GM12878 (cell line): ENCODE data around the gene OGFOD3. TPM values are rescaled to one million over a fixed set of nuclear protein-coding genes. Genes with fewer than 3 reads are reported as not detected.

ENCODE experiments used
- ATAC-seq: fragments of 200-7000 bp; cut with Tn5 transposase; 3 replicates; pipeline ENCODE4 v1.9.1; 2020; ENCODE audit warnings: mild to moderate bottlenecking, moderate library complexity
- BruUV-seq: library from RNA; stranded (reverse); fragments of 400-500 nt; replicated peaks from 2 replicates; lab custom pipeline; 2021; lab: Mats Ljungman, UMichigan
- CTCF ChIA-PET: fragments of 300-600 bp; sonication (Branson Sonifier 250); formaldehyde crosslinking; extraction: SDS; loops from one replicate; lab custom pipeline; 2021; ENCODE audit warnings: inconsistent platforms; lab: Yijun Ruan, JAX
- POLR2A ChIA-PET: fragments of 350-600 bp; formaldehyde crosslinking; extraction: SDS; loops from one replicate; lab custom pipeline; 2021; ENCODE audit warnings: inconsistent platforms; lab: Charles Lee
- RAD21 ChIA-PET: fragments of 300-600 bp; sonication (Branson Sonifier 250); formaldehyde crosslinking; loops from one replicate; lab custom pipeline; 2023; ENCODE audit warnings: antibody characterized with exemption; ENCODE audit not compliant: unreplicated experiment; lab: Charles Lee
- SMC1A ChIA-PET: fragments of 300-600 bp; sonication (Branson Sonifier 250); formaldehyde crosslinking; loops from one replicate; lab custom pipeline; 2023; ENCODE audit not compliant: unreplicated experiment, uncharacterized antibody; lab: Charles Lee
- DNase-seq: peaks from one replicate; pipeline ENCODE4 v3.0.0-alpha.2; 2011; ENCODE audit warnings: low read depth, low spot score
- FAIRE-seq: peaks from 3 replicates; lab custom pipeline; 2011; peaks lifted over from hg19 to GRCh38; lab: Jason Lieb, UNC
- H2AFZ ChIP-seq: 2 replicates; pipeline ENCODE4 v1.6.0; 2011; ENCODE audit warnings: low read depth, low read length, control low read depth; ENCODE audit not compliant: control insufficient read depth
- H3K27ac ChIP-seq: 2 replicates; pipeline ENCODE4 v1.5.1; 2011; ENCODE audit warnings: control low read depth; ENCODE audit not compliant: control insufficient read depth, insufficient read depth
- H3K27me3 ChIP-seq, 2 experiments: replicated peaks in 1 of 2; 2 replicates each; pipeline versions ENCODE4 v1.6.0 to v1.6.1; 2011; ENCODE audit warnings: low read length in 1 of 2; ENCODE audit not compliant: control insufficient read depth in 2 of 2, insufficient read depth in 2 of 2
- H3K36me3 ChIP-seq, 2 experiments: 2 replicates each; pipeline ENCODE4 v1.5.1; 2011; ENCODE audit warnings: low read length in 1 of 2; ENCODE audit not compliant: control insufficient read depth in 2 of 2, insufficient read depth in 2 of 2
- H3K4me1 ChIP-seq: 2 replicates; pipeline ENCODE4 v1.6.1; 2011; ENCODE audit warnings: mild to moderate bottlenecking, low read length, moderate library complexity, mixed read lengths; ENCODE audit not compliant: control insufficient read depth, insufficient read depth
- H3K4me2 ChIP-seq: 2 replicates; pipeline ENCODE4 v1.6.0; 2011; ENCODE audit warnings: control low read depth; ENCODE audit not compliant: control insufficient read depth, insufficient read depth
- H3K4me3 ChIP-seq: fragments of 200-600 bp; sonication (generic); 2 replicates; pipeline ENCODE4 v1.5.1; 2016
- H3K79me2 ChIP-seq: 2 replicates; pipeline ENCODE4 v1.6.0; 2011; ENCODE audit warnings: low read length; ENCODE audit not compliant: control insufficient read depth, insufficient read depth
- H3K9ac ChIP-seq: 2 replicates; pipeline ENCODE4 v1.8.0; 2011; ENCODE audit warnings: low read length, control low read depth, mixed read lengths; ENCODE audit not compliant: control insufficient read depth, insufficient read depth
- H3K9me3 ChIP-seq: replicated peaks from 3 replicates; pipeline ENCODE4 v1.5.1; 2011; ENCODE audit warnings: mild to moderate bottlenecking, low read length; ENCODE audit not compliant: control insufficient read depth, insufficient read depth
- H4K20me1 ChIP-seq: 2 replicates; pipeline ENCODE4 v1.6.0; 2011; ENCODE audit not compliant: control insufficient read depth, insufficient read depth
- MXI1 ChIP-seq: fragments of 150-350 bp; IDR thresholded peaks from 2 replicates; pipeline ENCODE4 v1.6.1; 2011; ENCODE audit warnings: low read depth, mild to moderate bottlenecking, inconsistent platforms, low read length, improper control_type of control experiment
- NBN ChIP-seq: fragments of 450-650 bp; IDR thresholded peaks from 2 replicates; pipeline ENCODE4 v1.6.1; 2016
- NFYA ChIP-seq: IDR thresholded peaks from 2 replicates; pipeline ENCODE4 v1.6.1; 2011; ENCODE audit warnings: low read depth, mild to moderate bottlenecking, low read length, improper control_type of control experiment, borderline replicate concordance
- NRF1 ChIP-seq: conservative IDR thresholded peaks from 2 replicates; pipeline ENCODE4 v1.6.1; 2011; ENCODE audit warnings: mild to moderate bottlenecking, low read depth, low read length, improper control_type of control experiment
- PML ChIP-seq: IDR thresholded peaks from 2 replicates; pipeline ENCODE4 v1.6.1; 2012; ENCODE audit warnings: low read length, inconsistent platforms
- POLR2A ChIP-seq: IDR thresholded peaks from 2 replicates; pipeline ENCODE4 v1.6.1; 2011; ENCODE audit warnings: low read depth, mild to moderate bottlenecking, low read length
- SMAD5 ChIP-seq: IDR thresholded peaks from 2 replicates; pipeline ENCODE4 v1.6.1; 2016; ENCODE audit warnings: antibody characterized with exemption, low read depth
- TAF1 ChIP-seq: IDR thresholded peaks from 2 replicates; pipeline ENCODE4 v1.6.1; 2011; ENCODE audit warnings: mild to moderate bottlenecking, low read depth, low read length, borderline replicate concordance
- TCF3 ChIP-seq: IDR thresholded peaks from 2 replicates; pipeline ENCODE4 v1.6.1; 2012; ENCODE audit warnings: low read depth, mild to moderate bottlenecking, low read length, borderline replicate concordance; ENCODE audit not compliant: insufficient read depth
- YBX1 ChIP-seq: fragments of 450-650 bp; IDR thresholded peaks from 2 replicates; pipeline ENCODE4 v1.6.1; 2016; ENCODE audit warnings: antibody characterized with exemption
- ZNF207 ChIP-seq: fragments of 450-650 bp; IDR thresholded peaks from 2 replicates; pipeline ENCODE4 v1.6.1; 2014; ENCODE audit warnings: antibody characterized with exemption, mild to moderate bottlenecking, borderline replicate concordance
- WGBS: methylation state at CpG from one replicate; pipeline ENCODE4 v1.1.6; 2016; ENCODE audit warnings: low lambda C conversion rate; ENCODE audit not compliant: insufficient replicate concordance, insufficient coverage; ENCODE audit errors: missing lambda C conversion rate; 5-methylcytosine and 5-hydroxymethylcytosine counted together
- in situ Hi-C: fragments of 300-500 bp; cut with MboI; formaldehyde crosslinking; loops from 9 replicates; pipeline ENCODE4 v1.14.3; 2018; ENCODE audit warnings: mixed read lengths
- intact Hi-C: fragments of 100-400 bp; cut with micrococcal nuclease; formaldehyde crosslinking; loops from one replicate; pipeline ENCODE4 v1.14.2; 2022; ENCODE audit not compliant: unreplicated experiment
- polyA plus RNA-seq, 11 experiments: library from polyadenylated mRNA; depleted of rRNA in 4 of 11; unstranded in 6 of 11; stranded (reverse) in 5 of 11; fragments of >200 nt; fragmentation: Nextera tagmentation in 4 of 11; fragmentation: Illumina TruSeq in 1 of 11; extraction: Ambion mirVana in 4 of 11; extraction: Trizol in 1 of 11; gene quantifications; 1 replicate in 1 of 11; 2 replicates in 10 of 11; pipeline versions ENCODE4 v1.2.1 to v1.2.3, GENCODE V29; 2011 to 2016; ENCODE audit warnings: inconsistent platforms in 2 of 11, missing spikeins in 2 of 11, low read depth in 1 of 11
- total RNA-seq, 4 experiments: library from RNA; depleted of rRNA in 3 of 4; stranded (reverse); fragments of >200 nt in 3 of 4; fragmentation: Illumina TruSeq in 1 of 4; extraction: Trizol in 1 of 4; gene quantifications; 2 replicates each; pipeline versions ENCODE4 v1.2.1 to v1.2.3, GENCODE V29; 2013 to 2021
- TF ChIP-seq, protein P1 (sequence below): IDR thresholded peaks from 2 replicates; pipeline ENCODE4 v1.6.1; 2011; ENCODE audit warnings: borderline replicate concordance, low read depth, mild to moderate bottlenecking, moderate library complexity, low read length; ENCODE audit not compliant: insufficient read depth, poor library complexity, severe bottlenecking
- TF ChIP-seq, protein P2 (sequence below): IDR thresholded peaks from 2 replicates; pipeline ENCODE4 v1.6.1; 2012; ENCODE audit warnings: low read depth, low read length, improper control_type of control experiment
- TF ChIP-seq, protein P3 (sequence below): fragments of 150-350 bp; IDR thresholded peaks from 2 replicates; pipeline ENCODE4 v1.6.1; 2014; ENCODE audit warnings: mild to moderate bottlenecking, low read depth, low read length

Gene OGFOD3
- total and polyA plus RNA-seq, 10 of the 15 experiments (the other 5 are each of a cell fraction or from before 2014, with no cell fraction given): 0.48 to 28.4 (median 18.3) TPM

DNA sequence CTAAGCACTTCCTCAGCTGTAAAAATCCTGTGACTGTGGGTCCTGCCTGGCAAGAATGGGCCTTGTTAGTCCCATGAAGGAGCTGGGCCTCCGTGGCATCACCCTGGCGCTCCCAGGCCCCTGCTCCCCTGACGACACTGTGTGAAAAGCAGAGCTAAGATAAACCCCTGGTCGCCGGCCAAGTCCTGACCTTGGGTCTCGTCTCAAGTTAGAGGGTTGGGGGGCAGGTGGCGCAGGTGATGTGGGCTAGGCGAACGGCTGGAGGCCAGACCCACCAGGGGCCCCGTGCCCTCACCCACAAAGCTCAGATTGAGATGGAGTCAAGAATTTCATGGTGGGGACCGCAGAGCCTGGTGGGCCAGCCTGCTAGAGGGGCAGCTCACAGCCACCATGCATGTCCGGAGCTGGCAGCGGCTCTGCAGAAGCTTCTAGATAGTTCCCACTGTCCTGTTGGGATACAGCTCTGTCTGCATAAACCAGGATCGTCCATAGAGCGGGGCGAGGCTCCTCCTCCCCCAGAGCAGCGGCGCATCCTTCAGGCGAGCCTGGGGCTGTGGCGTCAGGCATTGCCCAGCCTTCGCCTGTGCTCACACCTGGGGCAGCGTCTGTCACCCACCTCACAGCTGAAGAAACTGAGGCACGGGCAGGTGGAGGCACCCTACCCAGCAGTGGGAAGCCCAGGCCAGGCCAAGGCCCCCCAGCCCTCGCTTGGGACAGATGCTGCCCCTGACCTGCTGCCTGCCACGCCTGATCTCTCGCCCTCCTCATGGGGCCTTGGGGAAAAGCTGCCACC, 20.2 kb upstream of the OGFOD3 start:
- RAD21 ChIA-PET: no interaction called here
- peaks cover 4 to 13% of the 10 kb centered on the region in 2 experiments; a peak in 3 of 4 replicates for H3K36me3 ChIP-seq
- CTCF ChIA-PET: interaction anchor here (1.2 to 1.8 kb wide), 2 partner anchors 10 to 14 kb away, joined by 3 to 5 read pairs; no protein-coding TSS in a partner anchor
- no peak for FAIRE-seq
- no peak overlapping the region for H3K9ac ChIP-seq
- ATAC-seq: no peak
- H2AFZ ChIP-seq: no peak overlapping the region
- 87% methylated on average over 26 of the region's 26 CpGs for WGBS
- no peak overlapping the region for H3K4me2 ChIP-seq
- H3K27ac ChIP-seq: no peak overlapping the region
- H3K79me2 ChIP-seq: no peaks in the 10 kb centered on the region
- intact Hi-C loops: no loop called here
- DNase-seq: no peak
- SMC1A ChIA-PET: no interaction called here
- BruUV-seq: no TSS peak
- TF ChIP-seq POLR2A (peak; percentile 41), YBX1 (no peak)
- H3K27me3 ChIP-seq: no peaks in the 10 kb centered on the region
- in situ Hi-C loops: no loop called here
- H3K4me1 ChIP-seq: peaks cover 18% of the 10 kb centered on the region
- no peaks in the 10 kb centered on the region for H3K9me3 ChIP-seq
- H3K4me3 ChIP-seq: no peak overlapping the region
- no peaks in the 10 kb centered on the region; the same call in 1 of the 2 replicates for H4K20me1 ChIP-seq
- POLR2A ChIA-PET: interaction anchor here (0.7 kb wide), 1 partner anchor 11 kb away, joined by 3 read pairs; no protein-coding TSS in a partner anchor

DNA sequence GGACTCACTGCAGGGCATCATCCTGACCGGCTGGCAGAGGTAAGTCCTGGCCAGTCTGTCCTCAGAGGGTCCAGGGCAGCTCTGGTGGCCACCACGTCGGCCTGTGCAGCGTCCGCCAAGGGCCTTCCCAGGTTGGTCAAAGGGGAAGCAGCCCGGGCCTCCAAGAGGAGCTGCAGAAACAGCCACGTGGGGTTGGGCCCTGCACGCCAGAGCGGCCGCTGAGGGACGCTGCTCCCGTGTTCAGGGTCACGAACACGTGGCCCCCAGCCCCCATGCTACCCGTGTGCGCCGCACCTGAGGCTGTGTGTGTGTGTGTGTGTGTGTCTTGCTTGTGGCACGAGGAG, 18.9 kb upstream of the OGFOD3 start:
- Histone ChIP-seq H3K9ac (no peak overlapping the region), H3K27ac (no peak overlapping the region), H3K4me1 (peaks cover 18% of the 10 kb centered on the region), H3K4me3 (no peak overlapping the region), H3K79me2 (no peaks in the 10 kb centered on the region), H3K36me3 (peaks cover 0 to 5% of the 10 kb centered on the region in 2 experiments; a peak in 3 of 4 replicates), H3K9me3 (no peaks in the 10 kb centered on the region), H4K20me1 (no peaks in the 10 kb centered on the region), H3K27me3 (no peaks in the 10 kb centered on the region), H2AFZ (no peak overlapping the region), H3K4me2 (no peak overlapping the region)
- WGBS: 89% methylated on average over 18 of the region's 18 CpGs
- no peak for DNase-seq
- intact Hi-C loops (no loop called here), in situ Hi-C loops (no loop called here)
- SMC1A ChIA-PET: no interaction called here
- no peak for FAIRE-seq
- CTCF ChIA-PET: interaction anchor here (1.8 kb wide), 1 partner anchor 13 kb away, joined by 5 read pairs; no protein-coding TSS in a partner anchor
- POLR2A ChIA-PET: no interaction called here
- RAD21 ChIA-PET: no interaction called here
- TF ChIP-seq NRF1 (no peak), PML (no peak), NBN (no peak), SMAD5 (no peak), MXI1 (no peak), TAF1 (no peak), TCF3 (no peak), NFYA (no peak), ZNF207 (no peak)
- TF ChIP-seq, protein P1, sequence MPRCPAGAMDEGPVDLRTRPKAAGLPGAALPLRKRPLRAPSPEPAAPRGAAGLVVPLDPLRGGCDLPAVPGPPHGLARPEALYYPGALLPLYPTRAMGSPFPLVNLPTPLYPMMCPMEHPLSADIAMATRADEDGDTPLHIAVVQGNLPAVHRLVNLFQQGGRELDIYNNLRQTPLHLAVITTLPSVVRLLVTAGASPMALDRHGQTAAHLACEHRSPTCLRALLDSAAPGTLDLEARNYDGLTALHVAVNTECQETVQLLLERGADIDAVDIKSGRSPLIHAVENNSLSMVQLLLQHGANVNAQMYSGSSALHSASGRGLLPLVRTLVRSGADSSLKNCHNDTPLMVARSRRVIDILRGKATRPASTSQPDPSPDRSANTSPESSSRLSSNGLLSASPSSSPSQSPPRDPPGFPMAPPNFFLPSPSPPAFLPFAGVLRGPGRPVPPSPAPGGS: no peak
- TF ChIP-seq, protein P2, sequence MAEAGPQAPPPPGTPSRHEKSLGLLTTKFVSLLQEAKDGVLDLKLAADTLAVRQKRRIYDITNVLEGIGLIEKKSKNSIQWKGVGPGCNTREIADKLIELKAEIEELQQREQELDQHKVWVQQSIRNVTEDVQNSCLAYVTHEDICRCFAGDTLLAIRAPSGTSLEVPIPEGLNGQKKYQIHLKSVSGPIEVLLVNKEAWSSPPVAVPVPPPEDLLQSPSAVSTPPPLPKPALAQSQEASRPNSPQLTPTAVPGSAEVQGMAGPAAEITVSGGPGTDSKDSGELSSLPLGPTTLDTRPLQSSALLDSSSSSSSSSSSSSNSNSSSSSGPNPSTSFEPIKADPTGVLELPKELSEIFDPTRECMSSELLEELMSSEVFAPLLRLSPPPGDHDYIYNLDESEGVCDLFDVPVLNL: no peak
- TF ChIP-seq, protein P3, sequence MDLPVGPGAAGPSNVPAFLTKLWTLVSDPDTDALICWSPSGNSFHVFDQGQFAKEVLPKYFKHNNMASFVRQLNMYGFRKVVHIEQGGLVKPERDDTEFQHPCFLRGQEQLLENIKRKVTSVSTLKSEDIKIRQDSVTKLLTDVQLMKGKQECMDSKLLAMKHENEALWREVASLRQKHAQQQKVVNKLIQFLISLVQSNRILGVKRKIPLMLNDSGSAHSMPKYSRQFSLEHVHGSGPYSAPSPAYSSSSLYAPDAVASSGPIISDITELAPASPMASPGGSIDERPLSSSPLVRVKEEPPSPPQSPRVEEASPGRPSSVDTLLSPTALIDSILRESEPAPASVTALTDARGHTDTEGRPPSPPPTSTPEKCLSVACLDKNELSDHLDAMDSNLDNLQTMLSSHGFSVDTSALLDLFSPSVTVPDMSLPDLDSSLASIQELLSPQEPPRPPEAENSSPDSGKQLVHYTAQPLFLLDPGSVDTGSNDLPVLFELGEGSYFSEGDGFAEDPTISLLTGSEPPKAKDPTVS: no peak
- ATAC-seq: no peak
- BruUV-seq: no TSS peak
